Kidney capillary endothelial cell (primary cell): ENCODE measurements around the gene MAP3K7.
A peak's percentile ranks its signal among the peaks of the same experiment; 100 is the strongest.

Experiments
- DNase-seq: peaks from one replicate; pipeline ENCODE4 v3.0.0-alpha.2; 2018; ENCODE audit warnings: low spot score

MAP3K7 gene

DNA sequence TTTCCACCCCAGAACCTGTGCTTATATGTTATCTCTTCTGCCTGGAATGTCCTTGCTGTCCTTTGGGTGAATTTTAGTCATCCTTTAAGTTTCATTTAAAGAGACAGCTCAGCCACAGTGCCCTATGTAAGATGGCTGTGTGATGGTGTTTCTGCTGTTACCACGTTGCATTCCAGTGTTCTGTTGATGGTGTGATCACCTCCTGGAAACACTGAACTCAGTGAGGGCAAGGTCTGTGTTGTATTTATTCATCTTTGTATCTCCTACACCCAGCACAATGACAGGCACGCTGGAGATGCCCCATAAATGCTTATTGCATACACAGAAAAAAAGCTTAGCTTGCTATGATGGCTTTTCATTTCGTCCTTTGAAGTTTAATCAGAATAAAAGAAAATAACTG, 102.5 kb downstream of the MAP3K7 start:
- DNase-seq = no peak

DNA sequence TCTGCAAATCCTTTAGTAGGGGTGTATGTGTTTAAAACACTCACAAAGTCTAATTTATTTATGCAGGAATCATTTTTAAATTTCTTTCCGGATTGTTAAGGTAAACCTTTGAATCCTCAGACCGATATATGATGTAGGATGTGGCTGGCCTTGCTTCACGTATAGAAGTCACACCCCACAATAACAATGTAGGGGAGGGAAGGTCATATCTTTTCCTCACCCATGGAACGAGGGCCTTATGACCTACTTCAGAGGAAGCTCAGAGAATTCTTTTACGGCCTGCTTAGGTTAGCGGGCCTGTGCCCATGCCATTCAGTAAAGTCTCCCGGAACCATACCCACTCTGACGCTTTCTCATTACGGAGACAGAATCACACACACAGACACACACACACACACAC, 102.9 kb downstream of the MAP3K7 start:
- no peak for DNase-seq

GRCh38 chr6:90483116-90483839, 103.6 kb downstream of the MAP3K7 start:
- DNase-seq = no peak

DNA sequence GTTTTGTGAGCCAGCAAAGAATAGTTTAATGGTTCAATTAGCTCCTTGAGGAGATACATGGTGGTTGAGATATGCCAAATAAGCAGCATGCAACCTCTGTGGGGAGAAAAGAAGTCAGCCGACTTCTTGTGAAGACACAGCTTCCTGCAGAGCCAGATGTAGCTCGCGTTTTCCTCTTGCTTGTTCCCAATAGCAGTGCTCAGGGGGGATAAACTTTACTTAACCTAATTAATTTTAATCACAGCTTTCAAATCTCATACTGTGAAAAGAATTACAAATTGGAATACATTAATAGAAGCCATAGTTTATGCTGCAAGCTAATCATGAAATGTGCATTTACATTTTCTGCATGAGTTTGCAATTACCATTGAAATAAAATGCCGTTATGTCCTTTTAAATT, 106.2 kb downstream of the MAP3K7 start:
- DNase-seq = no peak

DNA sequence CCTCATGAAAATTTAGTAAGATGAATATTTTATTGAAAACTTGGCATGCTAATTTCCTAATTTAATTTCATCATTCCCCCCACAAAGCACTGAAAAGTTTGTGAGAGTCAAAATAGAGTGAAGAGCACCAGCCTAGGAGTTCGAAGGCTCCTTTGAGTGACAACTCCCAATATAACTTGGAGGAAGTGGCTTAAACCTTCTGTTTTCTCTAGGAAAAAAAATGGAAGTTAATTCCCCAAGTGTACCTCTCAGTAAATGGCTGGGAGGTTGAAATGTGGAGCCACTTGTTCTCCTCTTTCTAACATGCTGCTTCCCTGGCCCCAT, 107.3 kb downstream of the MAP3K7 start:
- DNase-seq = no peak

DNA sequence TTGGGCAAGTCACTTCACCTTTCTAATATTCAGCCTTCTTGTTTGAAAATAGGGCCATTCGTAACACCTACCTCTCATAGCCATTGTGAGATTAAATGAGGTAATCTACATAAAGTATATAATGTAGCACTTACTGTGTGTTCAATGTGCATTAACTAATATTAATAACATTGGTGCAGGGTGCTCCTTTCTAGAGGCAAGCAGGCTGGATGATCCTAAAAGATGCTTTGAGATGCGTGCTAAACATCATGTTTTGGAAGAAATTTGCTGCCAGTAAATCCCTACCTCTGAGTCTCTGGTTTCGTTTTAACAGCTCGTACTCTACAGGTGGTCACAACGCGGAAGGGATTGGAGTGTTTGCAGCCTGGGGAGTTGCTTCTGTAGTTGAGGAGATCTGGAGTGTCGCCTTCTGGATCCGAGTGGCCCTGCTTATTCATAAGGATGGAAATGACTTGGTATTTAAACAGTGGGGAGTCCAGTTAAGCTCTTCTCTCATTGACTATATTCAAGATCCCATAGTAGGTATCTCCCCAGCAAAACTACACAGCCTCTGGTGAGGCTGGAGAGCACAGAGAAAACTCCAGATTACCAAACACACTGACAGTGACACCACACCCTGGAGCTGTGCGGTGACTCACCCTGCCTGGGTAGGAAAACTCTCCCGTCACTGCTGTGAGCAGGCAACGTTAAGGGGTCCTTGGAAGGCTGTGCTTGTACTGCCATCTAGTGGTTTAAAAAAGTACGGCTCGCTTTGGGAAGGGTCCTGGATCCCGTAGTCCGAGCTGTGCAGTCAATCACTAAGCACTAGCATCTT, 107.9 kb downstream of the MAP3K7 start:
- DNase-seq = peak; percentile 83

GRCh38 chr6:90478278-90478677, 108.6 kb downstream of the MAP3K7 start:
- DNase-seq = no peak

DNA sequence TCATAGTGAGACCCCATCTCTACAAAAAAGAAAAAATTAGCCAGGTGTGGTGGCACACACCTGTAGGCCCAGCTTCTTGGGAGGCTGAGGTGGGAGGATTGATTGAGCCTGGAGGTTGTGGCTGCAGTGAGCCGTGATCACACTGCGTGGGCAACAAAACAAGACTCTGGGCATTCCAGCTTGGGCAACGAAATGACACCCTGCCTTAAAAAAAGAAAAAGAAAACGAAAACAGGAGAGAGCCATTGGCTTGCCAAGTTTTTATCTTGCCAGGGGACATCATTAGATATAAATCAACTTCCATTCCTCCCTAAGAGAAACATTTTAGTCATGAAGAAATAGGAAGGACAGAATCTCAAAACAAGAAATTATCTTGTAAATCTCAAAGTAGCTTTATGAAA, 109.5 kb downstream of the MAP3K7 start:
- no peak for DNase-seq

GRCh38 chr6:90472716-90473115, 114.2 kb downstream of the MAP3K7 start:
- DNase-seq = no peak

DNA sequence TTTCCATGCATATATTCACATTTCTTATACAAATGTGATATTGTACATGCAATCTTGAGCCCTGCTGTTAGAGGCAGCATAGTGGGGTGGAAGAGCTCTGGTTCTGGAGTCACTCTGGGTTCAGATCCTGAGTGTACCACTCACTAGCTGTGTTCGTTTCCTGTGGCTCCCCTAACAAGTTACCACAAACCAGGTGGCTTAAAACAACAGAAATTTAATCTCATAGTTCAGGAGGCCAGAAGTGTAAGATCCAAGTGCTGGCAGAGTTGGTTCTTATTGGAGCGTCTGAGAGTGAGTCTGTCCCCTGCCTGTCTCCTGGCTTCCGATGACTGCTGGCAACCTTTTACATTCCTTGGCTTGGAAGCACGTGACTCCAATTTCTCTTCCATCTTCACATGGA, 115.6 kb downstream of the MAP3K7 start:
- no peak for DNase-seq

DNA sequence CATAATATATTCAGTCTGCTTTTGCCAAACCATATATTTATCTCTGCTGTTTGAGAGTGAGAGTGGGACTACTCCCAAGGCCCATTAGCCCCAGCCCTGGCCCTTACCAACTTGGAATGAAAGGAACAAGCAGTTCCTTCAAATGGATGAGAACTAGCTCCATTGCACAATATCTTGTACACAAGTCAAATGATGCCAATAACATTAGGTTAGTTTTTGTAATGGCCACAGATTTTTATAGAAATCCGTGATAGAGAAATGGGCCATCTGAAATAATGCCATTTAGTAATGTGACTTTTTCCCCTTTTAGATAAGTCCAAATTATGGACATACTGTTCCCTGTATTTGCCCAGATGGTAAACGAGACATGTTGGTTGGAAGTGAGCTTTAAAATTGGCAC, 117.0 kb downstream of the MAP3K7 start:
- DNase-seq = no peak

DNA sequence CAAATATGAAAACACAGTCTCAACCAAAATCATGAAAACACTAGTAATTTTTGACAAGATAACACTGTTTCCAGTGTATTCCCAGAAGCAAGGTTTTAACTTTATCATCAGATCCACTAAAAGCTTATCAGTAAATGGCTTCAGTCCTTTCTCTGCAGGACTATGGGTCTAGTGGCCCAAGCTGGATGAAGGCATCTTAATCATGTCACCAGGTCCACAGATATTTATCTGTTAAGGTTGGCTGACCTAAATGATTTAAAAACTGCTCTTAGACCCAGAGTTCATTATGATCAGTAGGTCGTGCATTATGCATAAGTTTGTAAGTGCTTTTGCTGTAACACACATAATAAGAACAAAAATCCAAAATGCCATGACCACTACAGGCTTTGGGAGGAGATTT, 118.0 kb downstream of the MAP3K7 start:
- DNase-seq = no peak

DNA sequence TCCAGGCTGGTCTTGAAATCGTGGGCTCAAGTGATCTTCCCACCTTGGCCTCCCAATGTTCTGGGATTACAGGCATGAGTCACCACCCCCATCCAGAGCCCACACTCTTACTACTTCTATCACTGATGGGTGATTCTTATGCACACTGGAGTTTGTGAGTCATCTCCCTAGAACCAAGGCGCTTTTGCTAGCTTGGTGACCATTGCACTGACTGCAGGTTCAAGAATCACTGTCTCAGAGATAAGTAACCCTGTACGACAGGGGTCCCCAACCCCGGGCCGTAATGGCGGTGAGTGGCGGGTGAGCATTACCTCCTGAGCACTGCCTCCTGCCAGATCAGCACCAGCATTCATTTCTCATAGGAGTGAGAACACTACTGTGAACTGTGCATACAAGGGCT, 118.8 kb downstream of the MAP3K7 start:
- no peak for DNase-seq

GRCh38 chr6:90467546-90467945, 119.3 kb downstream of the MAP3K7 start:
- DNase-seq = no peak

DNA sequence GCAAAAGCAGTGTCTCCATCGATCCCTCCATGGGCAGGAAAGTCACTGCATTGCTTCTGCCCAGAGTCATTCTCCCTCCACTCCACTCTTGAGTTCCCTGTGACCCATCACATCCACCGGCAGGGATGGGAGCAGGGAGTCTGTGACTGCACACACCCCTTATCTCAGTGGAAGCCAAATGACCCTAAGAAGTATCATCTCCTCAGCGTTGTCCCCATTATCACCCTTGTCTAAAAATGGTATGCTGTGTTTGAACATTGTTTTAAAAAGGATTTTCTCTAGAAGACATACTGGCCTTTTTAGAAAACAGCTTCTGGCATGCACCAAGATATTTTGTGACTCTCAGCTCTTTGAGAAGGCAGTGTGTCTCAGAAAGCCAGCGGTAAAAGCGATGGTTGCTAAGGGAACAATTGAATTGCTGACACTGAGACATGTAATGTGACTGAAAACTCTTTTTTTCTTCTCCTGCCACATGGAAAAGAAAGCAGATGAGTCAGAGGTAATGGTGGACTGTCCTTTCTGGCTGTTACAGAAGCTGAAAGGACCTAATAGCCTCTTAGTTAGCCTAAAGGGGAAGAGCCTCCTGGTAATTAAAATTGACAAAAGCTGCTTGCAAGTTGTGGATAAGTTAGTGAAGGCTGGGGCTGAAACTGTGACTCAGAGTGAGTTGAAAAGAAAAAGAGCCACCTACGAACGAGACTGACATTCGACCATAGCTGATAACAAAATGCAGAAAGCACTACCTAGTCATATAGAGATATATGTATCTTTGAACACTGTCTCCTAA, 120.5 kb downstream of the MAP3K7 start:
- DNase-seq = no peak

- no peak for DNase-seq
These were observed 121.2 kb downstream of the MAP3K7 start for GRCh38 chr6:90465686-90466085.

GRCh38 chr6:90464507-90464906, 122.4 kb downstream of the MAP3K7 start:
- no peak for DNase-seq

DNA sequence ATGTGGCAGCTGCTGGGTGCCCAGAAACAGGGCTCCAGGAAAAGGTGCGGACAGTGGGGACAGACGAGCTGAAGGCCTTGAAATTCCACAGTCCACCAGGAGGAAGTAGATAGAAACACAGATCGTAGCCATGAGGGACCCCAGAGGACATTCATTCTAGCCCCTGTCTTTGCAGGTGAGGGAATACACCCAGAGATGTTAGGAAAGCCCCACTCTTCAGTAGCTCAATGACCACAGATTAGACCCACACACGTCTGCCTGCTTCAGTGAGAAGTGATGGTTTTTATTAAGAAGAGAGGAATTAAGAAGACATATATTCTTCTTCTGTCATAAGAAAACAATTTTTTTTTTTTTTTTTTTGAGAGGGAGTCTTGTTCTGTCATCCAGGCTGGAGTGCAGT, 123.0 kb downstream of the MAP3K7 start:
- DNase-seq = no peak
